HL-60 (cell line): ENCODE data around the gene RNF40.

Experiments used
- CTCF ChIP-seq: IDR thresholded peaks from one replicate; pipeline ENCODE4 v1.5.1; 2011; ENCODE audit warnings: low read length, control low read depth, inconsistent platforms; ENCODE audit not compliant: insufficient read depth
- GABPA ChIP-seq: IDR thresholded peaks from 2 replicates; pipeline ENCODE4 v1.6.1; 2012; ENCODE audit warnings: low read depth
- REST ChIP-seq: IDR thresholded peaks from 2 replicates; pipeline ENCODE4 v1.6.1; 2012; ENCODE audit warnings: low read depth; ENCODE audit not compliant: insufficient replicate concordance
- SPI1 ChIP-seq: IDR thresholded peaks from 2 replicates; pipeline ENCODE4 v1.6.1; 2012; ENCODE audit warnings: low read depth, mild to moderate bottlenecking, borderline replicate concordance

GRCh38 chr16:30745082-30745481, 17.0 kb upstream of the RNF40 start:
- TF ChIP-seq CTCF (no peak), SPI1 (no peak), REST (no peak), GABPA (no peak)
